Brain pericyte (primary cell): ENCODE measurements around the gene F12.

Experiments used
- DNase-seq: peaks from one replicate; pipeline ENCODE4 v3.0.0-alpha.2; 2012; ENCODE audit warnings: low read depth, low spot score

Gene F12

DNA sequence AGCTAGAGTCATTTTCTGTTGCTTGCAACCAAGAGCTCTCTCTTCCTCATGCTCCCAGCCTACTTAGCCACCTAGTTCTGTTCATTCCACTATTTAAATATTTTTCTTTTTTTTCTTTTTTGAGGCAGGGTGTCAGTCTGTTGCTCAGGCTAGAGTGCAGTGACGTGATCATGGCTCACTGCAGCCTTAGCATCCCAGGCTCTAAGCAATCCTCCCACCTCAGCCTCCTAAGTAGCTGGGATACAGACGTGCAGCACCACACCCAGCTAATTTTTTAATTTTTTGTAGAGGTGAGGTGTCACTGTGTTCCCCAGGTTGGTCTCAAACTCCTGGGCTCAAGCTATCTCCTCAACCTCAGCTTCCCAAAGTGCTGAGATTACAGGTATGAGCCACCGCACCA is 5.1 kb upstream of the F12 start:
- DNase-seq: no peak

DNA sequence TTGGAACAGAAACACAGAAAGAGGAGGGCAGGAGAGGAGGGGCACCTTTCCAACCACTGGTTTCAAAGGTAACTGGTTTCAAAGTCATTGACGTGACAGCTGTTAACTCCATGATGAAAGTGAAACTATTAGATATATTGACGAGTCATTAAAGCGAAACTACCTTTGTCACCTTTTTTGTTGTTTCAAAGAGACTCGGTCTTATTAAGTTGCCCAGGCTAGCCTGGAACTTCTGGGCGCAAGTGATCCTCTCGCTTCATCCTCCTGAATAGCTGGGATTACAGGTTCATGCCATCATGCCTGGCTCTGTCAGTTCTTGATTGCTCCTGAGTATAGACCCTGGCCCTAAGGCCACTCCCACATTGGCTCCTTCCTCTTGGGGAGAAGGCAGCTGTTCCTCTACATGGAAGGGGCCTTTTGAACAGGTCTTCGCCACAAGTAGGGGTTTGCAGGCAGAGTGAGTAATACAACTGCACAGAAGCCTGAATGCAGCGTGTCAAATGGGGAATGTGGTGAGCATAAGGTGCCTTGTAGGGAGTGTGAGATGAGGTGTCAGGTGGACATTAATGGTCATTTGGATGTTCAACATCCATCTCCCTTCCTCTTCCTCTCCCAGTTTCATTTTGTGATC is 3.4 kb upstream of the F12 start:
- DNase-seq: no peak

DNA sequence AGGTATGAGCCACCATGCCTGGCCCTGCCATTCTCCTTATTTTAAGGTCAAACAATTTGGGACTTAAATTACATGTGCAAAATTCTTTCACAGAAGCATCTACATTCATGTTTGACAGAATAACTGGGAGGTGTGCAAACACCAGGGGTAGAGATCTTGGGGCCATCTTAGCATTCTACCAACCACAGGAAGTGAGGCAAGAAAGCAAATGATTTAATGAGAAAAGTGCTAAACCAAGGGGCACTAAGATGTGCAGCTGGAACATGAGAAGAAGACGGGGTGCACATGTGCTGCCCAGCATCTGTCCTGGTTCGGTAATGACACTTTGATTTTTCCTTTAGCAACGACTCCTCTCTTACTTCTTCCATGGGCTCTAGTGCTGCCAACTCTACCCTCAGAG is 1.2 kb upstream of the F12 start:
- DNase-seq: no peak

DNA sequence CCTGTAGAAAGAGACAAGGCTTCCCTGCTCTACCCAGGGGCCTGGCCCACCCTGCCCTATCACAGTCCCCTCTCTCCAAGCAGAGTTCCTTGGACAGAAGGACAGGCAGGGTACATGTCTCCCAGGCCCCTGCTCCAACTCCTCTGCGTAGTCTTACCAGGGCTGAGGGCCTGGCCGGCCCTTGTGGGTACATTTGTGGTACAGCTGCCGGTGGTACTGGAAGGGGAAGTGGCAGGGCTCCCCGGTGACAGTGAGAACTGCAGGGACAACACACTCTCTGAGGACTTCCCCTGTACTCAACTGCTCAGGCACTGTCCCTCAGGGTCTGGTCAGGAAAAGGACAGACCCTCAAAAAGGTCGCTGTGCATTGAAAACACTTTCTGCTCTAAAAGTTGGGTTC is 3.6 kb downstream of the F12 start:
- DNase-seq: no peak

DNA sequence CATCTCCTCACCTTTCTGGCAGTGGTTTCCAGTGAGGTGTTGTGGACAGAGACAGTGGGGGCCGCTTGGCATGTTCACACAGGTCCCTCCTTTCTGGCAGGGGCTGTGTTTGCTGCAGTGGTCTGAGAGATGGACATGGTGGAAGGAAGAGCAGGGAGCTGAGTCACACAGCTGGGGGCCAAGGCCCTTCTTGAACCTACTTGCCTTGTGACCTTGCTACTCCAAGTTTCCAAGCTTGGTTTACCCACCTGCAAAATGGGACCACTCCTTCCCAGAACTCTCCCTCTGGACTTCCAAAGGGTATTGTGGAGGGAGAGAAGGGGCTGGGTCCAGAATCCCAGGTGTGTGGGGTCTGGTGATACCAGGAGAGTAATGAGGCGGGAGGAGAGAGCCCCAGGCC is 4.1 kb downstream of the F12 start:
- DNase-seq: no peak

DNA sequence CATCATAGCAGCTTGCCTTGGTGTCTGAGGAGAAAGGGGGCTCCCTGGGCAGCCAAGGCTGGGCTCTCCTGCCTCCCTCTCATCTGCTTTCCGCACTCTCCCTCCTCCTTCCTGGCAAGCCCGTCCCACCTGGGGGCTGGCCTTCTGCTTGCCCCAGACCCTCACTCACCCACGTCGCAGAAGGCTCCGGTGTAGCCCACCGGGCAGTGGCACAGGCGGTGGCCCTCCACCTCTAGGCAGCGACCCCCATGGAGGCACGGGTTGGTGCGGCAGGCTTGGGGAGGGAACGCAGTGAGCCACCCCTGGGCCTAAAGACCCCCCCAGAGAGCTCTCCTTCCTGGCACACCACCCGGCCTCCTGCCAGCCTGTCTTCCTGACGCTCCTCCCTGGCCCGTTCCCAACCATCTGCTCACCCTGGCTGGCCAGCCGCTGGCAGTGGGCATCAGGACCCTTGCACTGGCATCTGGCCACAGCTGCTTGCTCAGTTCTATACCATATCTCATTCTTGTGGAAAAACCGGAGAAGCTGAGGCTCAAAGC is 4.7 kb downstream of the F12 start:
- no peak for DNase-seq

DNA sequence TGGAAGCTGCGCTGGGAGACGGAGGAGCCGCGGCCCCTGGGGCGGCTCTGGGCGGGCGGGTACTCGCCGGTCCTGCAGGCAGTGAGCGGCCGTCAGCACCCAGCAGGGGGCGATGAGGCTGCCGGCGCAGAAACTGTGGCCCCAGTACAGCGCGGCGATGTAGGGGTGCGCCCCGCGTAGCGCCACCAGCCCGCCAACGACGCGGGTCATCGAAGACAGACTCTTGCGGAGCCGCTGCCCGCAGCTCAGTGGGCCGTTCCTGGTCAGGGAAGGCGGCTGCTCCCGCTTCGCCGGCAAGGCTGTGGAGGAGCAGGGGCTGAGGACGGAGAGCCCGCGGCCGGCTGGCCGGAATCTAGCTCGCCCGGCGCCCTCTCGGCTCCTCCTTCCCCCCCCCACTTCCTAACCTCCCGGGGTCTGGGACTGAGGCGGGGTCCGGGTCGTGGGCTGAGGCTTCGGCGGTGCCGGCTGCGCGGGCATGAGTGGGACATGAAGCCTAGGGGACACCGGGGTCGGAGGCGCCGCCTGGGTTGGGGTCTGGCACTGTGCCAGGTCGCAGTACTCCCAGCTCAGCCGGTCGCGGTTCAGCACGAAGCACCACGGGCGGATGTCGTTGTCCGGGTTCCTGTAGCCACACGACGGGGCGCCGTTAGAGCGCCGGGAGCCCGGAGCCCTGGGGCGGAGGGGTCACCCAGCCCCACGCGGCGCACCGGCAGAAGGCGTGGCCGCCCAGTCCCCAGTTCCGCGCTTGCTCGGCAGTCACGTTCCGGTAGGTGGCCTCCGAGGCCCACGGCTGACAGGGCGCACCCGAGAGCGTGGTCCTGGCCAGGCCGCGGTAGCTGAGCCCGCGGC is 5.3 kb downstream of the F12 start:
- no peak for DNase-seq

DNA sequence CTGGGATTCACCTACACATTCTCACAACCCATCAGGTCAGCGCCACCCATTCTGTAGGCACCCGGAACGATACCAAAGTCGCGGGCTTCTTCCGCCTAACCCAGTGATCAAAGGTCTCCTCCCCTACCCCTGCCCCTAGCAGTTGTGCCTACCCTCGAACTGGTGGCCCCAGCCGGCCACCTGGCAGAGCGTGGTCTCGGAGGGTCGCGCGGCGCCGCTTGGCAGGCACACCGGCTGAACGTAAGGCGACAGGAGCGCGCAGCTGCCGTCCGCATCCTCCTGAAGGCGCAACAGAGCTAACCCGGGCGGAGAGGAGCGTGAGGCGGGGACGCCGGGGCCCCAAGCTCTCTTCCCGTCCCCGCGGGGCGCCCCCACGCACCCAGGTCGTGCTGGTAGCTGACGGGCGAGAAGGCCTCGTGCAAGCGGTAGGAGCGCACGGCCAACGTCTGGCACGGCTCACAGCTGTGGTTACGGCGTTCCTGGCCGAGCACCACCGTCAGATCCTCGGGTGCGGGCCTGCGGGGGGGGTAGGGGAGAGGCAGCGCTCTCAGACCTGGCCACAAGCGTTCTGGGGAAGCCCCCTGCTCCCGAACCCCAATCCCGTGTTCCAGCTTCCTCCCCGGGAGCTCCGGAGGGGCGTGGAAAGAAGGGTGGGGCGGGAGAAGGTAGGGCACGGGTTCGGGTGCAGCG is 6.1 kb downstream of the F12 start:
- no peak for DNase-seq

DNA sequence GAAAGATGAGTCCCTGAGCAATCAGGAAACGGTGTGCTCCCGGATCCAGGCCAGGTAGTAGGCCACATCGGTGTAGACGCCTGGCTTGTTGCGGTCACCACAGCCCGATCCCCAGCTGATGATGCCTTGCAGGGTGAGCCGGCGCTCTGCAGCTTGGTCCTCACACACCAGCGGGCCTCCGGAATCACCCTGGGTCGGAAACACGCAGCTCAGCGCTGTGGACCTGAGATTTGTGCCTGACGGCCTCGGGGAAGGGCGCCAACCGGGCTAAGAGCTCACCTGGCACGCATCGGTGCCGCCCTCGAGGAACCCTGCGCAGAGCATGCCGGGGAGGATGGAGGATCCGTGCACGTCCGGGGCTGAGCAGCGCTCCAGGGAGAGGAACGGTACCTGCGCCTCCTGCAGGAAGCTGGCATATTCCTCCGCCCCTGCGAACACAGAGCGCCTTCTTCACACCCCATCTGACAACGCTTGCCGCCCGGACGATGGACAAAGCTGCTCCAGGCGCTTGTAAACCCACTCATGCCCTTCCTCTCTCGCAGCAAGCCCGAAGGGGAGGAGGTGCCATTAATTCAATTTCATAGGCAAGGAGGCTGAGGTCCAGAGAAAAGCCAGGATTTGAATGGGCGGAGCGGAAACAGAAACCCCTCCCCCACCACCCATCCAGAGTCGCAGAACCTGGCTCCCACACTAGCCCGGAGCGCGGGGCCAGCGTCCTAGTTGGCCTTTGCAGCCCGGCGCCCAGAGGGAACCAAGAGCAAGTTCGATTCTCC is 6.9 kb downstream of the F12 start:
- no peak for DNase-seq

DNA sequence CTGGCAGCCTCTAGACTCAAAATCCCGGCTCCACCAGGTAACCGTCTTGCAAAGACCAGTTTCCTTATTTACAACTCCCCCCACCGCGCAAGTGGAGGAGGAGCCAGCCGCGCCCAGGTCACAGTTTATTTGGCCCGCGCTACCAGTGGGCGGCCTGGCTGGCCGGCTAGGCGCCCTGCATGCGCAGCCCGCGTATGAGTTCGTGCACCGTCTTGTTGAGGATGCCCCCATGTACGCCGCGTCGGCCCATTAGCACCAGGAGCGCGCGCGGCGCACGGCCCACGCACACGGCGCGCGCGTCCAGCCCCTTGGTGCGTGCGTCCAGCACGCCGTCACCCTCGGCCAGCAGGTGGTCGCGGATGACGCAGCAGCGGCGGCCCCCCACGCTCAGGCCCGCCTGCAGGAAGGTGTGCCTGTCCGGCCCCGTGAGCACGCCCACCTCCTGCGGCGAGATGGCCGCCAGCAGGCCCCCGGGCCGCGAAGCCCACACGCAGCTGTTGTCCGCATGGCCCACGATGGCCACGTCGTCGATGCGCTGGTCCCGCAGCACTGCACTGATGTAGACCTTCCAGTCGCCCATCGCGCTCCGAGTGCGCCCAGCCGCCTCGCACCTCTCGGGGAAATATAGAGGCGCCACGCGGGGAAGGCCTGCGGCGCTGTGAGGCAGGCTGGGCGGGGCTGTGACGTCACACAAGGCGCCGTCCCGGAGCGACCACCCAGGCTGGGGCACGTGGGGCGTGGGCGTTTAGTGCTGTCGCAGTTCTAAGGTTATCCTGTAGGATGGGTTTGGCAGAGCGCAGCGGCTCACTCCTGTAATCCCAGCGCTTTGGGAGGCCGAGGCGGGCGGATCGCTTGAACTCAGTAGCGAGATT is 9.1 kb downstream of the F12 start, which contains the start of gene PFN3:
PFN3 (minus strand) TSS at position 665 of the 872 bp plus-strand sequence; CDS start at position 580, 85 bp downstream.
- DNase-seq: no peak

DNA sequence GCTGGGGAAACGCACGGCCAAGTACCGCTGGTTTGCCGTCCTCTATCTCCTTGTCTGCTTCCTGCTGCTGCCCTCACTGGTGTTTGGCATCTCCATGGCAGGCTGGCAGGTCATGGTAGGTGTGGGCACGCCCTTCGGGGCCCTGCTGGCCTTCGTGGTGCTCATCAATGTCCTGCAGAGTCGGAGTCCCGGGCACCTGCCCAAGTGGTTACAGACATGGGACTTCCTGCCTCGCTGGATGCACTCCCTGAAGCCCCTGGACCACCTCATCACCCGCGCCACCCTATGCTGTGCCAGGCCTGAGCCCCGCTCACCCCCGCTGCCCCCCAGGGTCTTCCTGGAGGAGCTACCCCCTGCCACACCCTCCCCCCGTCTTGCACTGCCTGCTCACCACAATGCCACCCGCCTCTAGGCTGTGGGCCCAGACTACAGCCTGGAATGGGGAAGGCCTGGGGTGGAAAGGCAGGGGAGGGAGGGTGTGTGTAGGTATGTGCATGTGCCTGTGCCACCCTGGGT is 11.4 kb downstream of the F12 start:
- DNase-seq: no peak

DNA sequence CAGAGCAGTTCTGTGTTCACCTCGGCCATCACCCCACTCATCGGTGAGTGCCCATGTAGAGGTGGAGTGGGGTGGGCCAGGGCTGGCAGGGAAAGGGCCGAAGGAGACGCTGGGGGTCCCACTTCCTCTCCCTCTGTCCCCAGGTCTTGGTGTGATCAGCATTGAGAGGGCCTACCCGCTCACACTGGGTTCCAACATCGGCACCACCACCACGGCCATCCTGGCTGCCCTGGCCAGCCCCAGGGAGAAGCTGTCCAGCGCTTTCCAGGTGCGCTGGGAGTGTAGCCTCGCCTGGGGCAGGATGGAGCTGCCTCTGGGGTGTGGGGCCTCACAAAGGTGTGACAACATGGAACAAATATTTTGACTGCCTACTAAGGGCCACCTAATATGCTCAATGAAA is 12.6 kb downstream of the F12 start:
- DNase-seq: no peak

DNA sequence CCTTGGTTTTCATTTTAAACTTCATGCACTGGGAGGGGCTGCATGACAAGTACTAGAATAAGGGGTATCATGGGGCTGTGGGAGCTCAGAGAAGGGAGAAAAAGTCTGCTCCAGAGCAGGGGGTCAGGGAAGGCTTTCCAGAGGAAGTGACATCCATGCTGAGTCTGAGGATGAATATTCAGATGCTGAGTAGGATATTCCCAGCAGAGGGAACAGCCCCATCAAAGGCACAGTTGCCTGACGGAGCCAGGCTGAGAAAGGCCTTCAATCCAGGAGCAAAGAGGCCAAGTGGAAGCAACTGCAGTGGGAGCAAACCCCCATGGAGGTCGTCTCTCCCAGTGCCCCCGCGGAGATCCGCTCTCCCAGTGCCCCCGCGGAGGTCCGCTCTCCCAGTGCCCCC is 13.3 kb downstream of the F12 start:
- no peak for DNase-seq

DNA sequence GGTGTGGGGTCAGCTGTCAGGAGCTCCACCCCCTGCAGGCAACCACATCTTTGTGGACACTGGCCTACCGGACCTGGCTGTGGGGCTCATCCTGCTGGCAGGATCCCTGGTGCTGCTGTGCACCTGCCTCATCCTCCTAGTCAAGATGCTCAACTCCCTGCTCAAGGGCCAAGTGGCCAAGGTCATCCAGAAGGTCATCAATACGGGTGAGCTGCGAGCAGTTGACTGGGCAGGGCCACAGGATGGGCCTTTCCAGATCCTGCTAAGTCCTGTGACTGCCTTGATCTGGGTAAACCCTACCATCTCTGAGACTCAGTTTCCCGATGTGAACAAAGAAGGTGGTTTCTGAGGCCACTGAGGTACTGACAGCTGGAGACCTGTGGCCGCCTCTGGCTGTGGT is 15.4 kb downstream of the F12 start:
- DNase-seq: no peak

DNA sequence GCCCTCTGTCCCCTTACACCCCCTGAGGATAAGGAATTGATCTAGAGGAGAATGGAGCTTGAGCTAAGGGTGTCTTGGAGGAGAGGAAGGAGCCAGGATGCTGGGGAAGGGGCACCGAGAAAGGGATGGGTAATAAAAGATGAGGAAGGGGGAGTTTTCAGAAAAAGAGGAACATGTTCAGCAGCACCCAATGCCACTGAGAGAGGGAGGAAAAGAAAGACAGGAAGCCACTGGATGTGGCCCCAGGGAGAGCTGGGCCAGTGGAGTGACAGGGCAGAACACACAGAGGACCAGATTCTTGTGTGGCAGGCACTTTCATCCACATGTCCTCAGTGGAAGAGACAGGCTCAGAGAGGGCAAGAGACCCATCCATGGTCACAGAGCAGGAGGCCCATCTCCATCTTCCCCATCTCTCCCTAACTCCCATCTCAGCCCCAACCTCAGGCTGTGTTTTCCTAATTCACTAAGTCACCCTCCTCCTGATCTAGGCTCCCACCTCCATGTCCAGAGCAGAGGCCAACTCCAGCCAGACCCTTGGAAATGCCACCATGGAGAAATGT is 16.1 kb downstream of the F12 start:
- no peak for DNase-seq

DNA sequence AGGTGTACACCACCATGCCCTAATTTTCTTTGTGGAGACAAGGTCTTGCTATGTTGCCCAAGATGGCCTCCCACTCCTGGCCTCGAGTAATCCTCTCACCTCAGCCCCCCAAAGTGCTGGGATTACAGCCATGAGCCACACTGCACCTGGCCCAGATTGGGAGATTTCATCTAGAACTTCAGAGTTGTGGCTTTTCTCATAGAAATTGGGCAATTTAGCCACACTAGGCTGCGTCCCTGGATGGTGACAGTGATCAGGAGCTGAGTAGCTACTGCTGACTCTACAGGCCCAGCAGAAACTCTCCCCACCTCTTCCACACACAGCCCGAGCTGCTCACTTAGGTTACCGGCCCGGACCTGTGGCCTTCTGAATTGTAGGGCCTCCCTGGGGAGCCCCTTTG is 16.6 kb downstream of the F12 start:
- no peak for DNase-seq

DNA sequence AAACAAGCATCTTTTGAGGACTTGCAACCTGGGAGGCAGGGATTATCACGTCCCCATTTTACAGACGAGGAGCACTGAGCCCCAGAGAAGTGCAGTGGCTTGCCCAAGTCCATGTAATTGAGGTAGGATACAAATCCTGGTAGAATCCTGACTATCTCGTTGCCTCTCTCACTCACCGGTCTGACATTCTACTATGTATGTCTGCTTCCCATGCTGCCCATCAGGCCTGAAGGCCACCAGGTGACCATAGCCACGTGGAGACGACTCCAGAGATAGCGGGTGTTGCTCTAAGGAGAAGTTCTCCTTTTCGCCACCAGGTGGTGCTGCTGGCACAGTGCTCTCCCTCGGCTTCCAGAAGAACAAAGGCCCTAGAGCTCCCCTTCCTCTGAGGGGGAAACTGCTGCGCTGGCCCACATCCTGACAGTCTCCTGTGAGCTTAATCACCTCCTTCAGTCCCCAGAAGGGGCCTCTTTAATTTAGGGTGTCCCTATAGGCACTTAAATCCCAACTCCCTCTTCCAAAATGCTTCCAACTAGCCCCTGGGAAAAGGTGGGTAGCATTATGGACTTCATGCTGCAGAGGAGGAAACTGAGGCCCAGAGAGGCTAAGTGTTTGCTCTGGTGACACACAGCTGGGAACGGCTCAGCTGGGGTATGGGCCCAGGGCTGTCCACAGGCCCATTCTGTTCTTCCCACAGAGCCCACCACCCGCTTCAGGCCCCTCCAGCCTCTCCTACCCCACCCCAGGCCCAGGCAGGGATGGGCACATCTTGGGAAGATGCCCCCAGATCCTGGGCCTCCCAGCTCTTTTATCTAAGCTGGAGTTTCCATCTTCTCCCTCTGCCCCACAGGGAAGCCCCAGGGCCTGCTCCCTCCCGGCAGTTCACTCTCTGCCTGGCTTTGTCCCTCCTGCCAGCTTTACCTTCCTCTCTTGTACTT is 18.7 kb downstream of the F12 start:
- no peak for DNase-seq

DNA sequence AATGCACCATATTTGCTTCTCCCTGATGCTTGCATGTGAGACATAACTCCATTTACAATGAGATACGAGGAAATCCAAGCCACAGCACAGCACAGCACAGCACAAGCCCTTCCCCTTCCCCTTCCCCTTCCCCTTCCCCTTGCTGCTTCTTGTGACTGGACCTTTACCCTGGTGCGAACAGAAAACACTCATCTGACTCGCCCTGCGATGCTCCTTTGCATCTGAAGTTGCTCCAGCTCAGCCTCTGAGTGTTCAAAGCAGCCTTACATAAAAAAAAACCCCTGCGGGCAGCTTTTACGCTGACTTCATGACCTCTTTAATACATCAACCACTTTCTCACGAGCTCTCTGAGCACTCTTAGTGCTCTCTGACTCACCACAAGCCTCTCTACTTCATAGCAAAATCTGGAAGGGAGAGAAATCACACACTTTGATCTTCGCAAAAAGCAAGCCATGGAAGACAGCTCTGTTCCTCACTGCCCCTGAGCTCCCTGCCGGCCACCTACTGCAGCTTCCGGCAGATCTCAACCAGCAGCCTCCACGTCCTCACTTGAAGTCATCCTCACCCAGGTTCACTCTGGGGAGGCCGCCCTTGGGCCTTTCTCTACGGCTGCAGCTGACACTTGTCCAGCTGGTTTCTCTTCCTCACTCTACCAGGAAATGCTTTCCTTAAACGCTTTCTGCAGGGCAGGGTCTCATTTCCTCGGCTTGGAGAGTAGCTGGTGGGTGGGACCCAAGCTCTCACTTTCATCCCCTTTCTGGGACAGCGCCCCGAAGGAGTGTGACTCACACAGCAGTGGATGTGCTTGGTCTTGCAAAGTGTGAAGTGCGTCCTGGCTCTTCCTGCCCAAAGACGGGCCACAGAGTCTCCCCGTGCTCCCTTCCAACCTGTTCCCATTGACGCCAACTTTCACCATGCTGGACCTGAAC is 19.9 kb downstream of the F12 start:
- DNase-seq: no peak
